ENCODE results near the gene B3GNT3. TPM values are rescaled to one million over a fixed set of nuclear protein-coding genes. Genes with fewer than 3 reads are reported as not detected.
A peak's percentile ranks its signal among the peaks of the same experiment; 100 is the strongest.

B3GNT3 gene
- total RNA-seq, 4 donors from 2014 or later: 4.7 TPM; not detected in 3

DNA sequence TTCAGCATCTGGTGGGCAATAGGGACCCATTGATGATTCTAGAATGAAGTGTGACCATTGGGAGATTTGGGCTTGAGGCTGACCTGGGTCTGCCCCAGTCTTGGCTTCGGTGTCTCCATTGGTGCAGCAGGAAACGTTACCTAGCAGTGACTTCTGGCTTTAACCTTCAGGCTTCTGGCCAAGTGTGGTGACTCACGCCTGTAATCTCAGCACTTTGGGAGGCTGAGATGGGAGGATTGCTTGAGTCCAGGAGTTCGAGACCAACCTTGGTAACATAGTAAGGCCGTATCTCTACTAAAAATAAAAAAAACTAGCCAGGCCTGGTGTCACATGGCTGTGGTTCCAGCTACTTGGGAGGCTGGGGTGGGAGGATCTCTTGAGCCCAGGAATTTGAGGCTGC lies 36.4 kb upstream of the B3GNT3 start:
- no peak overlapping the region for H3K4me3 ChIP-seq
- H3K4me1 ChIP-seq: peaks cover 0 to 7% (median 3%) of the 10 kb centered on the region in 3 donors
- peaks cover 9% of the 10 kb centered on the region for H3K27me3 ChIP-seq
- H3K36me3 ChIP-seq: no peaks in the 10 kb centered on the region
- no peak overlapping the region for H3K27ac ChIP-seq
- no peaks in the 10 kb centered on the region for H3K9me3 ChIP-seq
- ATAC-seq: no peak
- 49 to 54% methylated on average over 4 of the region's 5 CpGs for WGBS, 2 donors (ENCODE audit: low coverage in 1 of 2)
- no peak for TF ChIP-seq POLR2A (IDR thresholded peaks at IDR 0.05)
- no peak for TF ChIP-seq POLR2AphosphoS5 (IDR thresholded peaks at IDR 0.05)
- TF ChIP-seq, protein P1, sequence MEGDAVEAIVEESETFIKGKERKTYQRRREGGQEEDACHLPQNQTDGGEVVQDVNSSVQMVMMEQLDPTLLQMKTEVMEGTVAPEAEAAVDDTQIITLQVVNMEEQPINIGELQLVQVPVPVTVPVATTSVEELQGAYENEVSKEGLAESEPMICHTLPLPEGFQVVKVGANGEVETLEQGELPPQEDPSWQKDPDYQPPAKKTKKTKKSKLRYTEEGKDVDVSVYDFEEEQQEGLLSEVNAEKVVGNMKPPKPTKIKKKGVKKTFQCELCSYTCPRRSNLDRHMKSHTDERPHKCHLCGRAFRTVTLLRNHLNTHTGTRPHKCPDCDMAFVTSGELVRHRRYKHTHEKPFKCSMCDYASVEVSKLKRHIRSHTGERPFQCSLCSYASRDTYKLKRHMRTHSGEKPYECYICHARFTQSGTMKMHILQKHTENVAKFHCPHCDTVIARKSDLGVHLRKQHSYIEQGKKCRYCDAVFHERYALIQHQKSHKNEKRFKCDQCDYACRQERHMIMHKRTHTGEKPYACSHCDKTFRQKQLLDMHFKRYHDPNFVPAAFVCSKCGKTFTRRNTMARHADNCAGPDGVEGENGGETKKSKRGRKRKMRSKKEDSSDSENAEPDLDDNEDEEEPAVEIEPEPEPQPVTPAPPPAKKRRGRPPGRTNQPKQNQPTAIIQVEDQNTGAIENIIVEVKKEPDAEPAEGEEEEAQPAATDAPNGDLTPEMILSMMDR (IDR thresholded peaks at IDR 0.05): no peak
- TF ChIP-seq EP300 (IDR thresholded peaks at IDR 0.05): no peak

DNA sequence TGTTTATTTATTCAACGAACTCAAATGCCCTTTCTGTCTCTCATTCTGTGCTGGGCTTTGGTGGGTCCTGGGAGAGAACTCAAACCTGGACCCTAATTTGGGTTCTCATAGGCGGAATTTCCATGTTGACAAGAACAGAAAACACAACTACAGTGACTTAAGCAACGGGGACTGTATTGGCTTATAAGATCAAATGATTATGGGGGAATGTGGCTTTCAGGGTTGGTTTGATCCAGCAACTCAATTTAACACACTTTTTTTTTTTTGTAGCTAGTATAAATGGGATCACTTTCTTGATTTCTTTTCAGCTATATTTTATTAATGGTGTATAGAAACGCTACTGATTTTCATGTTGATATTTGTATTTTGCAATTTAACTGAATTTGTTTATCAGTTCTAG lies 33.8 kb upstream of the B3GNT3 start:
- H3K36me3 ChIP-seq: no peaks in the 10 kb centered on the region
- H3K4me1 ChIP-seq: peaks cover 0 to 8% (median 3%) of the 10 kb centered on the region in 3 donors
- H3K27me3 ChIP-seq: peaks cover 22% of the 10 kb centered on the region
- H3K4me3 ChIP-seq: no peak overlapping the region
- no peak for ATAC-seq
- 80 to 83% methylated on average over 4 of the region's 4 CpGs for WGBS, 2 donors (ENCODE audit: low coverage in 1 of 2)
- no peak for TF ChIP-seq POLR2A (IDR thresholded peaks at IDR 0.05)
- TF ChIP-seq POLR2AphosphoS5 (IDR thresholded peaks at IDR 0.05): no peak
- no peak for TF ChIP-seq EP300 (IDR thresholded peaks at IDR 0.05)
- TF ChIP-seq, protein P1 (IDR thresholded peaks at IDR 0.05): no peak
- H3K27ac ChIP-seq: no peak overlapping the region
- H3K9me3 ChIP-seq: no peaks in the 10 kb centered on the region

DNA sequence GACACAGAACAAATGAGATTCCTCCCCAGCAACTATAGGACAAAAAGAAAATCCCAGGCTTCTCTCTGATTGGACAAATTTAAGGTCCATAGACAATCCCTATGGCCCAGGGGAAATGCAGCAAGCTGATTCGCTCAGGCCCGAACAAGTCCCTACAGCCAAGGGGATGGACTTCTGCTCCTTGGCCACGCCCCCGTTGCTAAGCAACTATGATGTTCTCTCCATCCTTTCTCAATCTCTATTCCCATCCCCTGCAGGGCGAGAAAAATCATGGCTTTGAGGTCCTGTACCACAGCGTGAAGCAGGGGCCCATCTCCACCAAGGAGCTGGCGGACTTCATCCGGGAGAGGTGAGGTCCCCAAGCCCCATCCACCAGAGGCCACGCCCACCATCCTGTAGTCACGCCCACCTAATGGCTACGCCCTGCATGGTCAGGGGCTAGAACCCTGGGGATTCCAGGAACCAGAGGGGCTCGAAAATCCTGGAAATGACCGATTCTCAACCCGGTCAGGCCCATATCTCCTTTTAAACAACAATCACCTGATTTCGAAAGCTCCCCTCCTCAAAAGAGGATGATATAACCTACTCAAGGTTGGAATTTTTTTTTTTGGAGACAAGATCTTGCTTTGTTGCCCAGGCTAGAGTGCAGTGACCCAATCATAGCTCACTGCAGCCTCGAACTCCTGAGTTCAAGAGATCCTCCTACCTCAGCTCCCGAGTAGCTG lies 32.3 kb upstream of the B3GNT3 start:
- peaks cover 22% of the 10 kb centered on the region for H3K27me3 ChIP-seq
- H3K36me3 ChIP-seq: no peaks in the 10 kb centered on the region
- H3K9me3 ChIP-seq: no peaks in the 10 kb centered on the region
- peaks cover 0 to 10% (median 6%) of the 10 kb centered on the region in 3 donors for H3K4me1 ChIP-seq
- TF ChIP-seq EP300 (IDR thresholded peaks at IDR 0.05): no peak
- no peak for TF ChIP-seq POLR2AphosphoS5 (IDR thresholded peaks at IDR 0.05)
- TF ChIP-seq, protein P1 (IDR thresholded peaks at IDR 0.05): no peak
- no peak for TF ChIP-seq POLR2A (IDR thresholded peaks at IDR 0.05)
- H3K4me3 ChIP-seq: no peak overlapping the region
- no peak overlapping the region for H3K27ac ChIP-seq
- no peak for ATAC-seq
- 66 to 84% methylated on average over 6 to 12 of the region's 17 CpGs for WGBS, 2 donors (ENCODE audit: low coverage in 1 of 2)

DNA sequence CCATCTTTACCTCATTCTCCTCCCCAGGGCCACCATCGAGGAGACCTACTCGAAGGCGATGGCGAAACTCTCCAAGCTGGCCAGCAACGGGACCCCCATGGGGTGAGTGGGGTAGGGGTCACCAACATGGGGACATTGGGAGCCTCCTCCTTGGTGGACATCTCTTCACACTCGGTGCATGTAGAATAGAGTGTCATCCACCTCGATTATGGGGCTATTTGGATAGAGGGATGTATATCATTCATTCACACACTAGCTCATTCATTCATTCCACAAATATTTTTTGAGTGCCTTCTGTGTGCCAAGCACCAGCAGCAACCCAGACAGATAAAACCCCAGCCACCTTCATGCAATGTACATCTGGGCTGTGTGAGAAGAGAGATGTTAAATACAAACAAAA lies 30.6 kb upstream of the B3GNT3 start:
- H3K4me3 ChIP-seq: no peak overlapping the region
- no peak for ATAC-seq
- no peaks in the 10 kb centered on the region for H3K36me3 ChIP-seq
- TF ChIP-seq, protein P1 (IDR thresholded peaks at IDR 0.05): no peak
- TF ChIP-seq POLR2AphosphoS5 (IDR thresholded peaks at IDR 0.05) (no peak), EP300 (IDR thresholded peaks at IDR 0.05) (no peak), POLR2A (IDR thresholded peaks at IDR 0.05) (no peak)
- 100% methylated on average over 1 of the region's 7 CpGs; no CpG with 5 or more reads in 1 of the 2 donors for WGBS, 2 donors (ENCODE audit: low coverage in 1 of 2)
- H3K27ac ChIP-seq: no peak overlapping the region
- H3K9me3 ChIP-seq: no peaks in the 10 kb centered on the region
- peaks cover 0 to 10% (median 6%) of the 10 kb centered on the region in 3 donors for H3K4me1 ChIP-seq
- H3K27me3 ChIP-seq: peaks cover 22% of the 10 kb centered on the region

DNA sequence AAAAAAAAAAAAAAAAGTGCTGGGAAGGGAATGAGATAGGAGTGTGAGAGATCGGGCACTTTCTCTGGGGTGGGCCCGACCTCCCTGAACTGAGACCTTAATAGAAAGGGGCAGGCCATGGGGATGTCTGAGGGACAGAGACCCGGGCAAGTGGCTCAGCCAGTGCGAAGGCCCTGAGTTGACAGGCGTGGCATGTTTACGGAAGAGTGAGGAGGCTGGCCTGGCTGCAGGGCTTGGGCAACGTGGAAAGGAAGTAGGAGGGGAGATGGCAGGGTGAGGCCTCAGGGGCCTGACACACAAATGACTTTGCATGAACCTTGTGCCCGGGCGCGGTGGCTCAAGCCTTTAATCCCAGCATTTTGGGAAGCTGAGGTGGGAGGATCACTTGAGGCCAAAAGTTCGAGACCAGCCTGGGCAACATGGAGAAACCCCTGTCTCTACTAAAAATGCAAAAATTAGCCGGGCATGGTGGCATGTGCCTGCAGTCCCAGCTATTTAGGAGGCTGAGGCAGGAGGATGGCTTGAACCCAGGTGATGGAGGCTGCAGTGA lies 29.8 kb upstream of the B3GNT3 start:
- peak; percentile 58 for ATAC-seq
- Histone ChIP-seq H3K36me3 (no peaks in the 10 kb centered on the region), H3K4me1 (peaks cover 0 to 10% (median 6%) of the 10 kb centered on the region in 3 donors), H3K9me3 (no peaks in the 10 kb centered on the region), H3K27ac (no peak overlapping the region), H3K27me3 (peaks cover 22% of the 10 kb centered on the region), H3K4me3 (no peak overlapping the region)
- TF ChIP-seq POLR2AphosphoS5 (IDR thresholded peaks at IDR 0.05) (no peak), EP300 (IDR thresholded peaks at IDR 0.05) (no peak), POLR2A (IDR thresholded peaks at IDR 0.05) (no peak)
- TF ChIP-seq, protein P1 (IDR thresholded peaks at IDR 0.05): no peak
- WGBS, 2 donors (ENCODE audit: low coverage in 1 of 2): 67 to 100% methylated on average over 1 to 9 of the region's 12 CpGs
